MM.1S (cell line): ENCODE results near the gene HSDL2.
"Not testable (repeated sequence)": the region's sequence is repeated elsewhere in the genome, so short reads cannot be mapped to it uniquely, and the experiment has no call there.

ENCODE experiments used
- DNase-seq: peaks from one replicate; pipeline ENCODE4 v3.0.0-alpha.2; 2015
- H2AFZ ChIP-seq: fragments of 300-600 bp; sonication (generic); 2 replicates; pipeline ENCODE4 v1.6.0; 2016; ENCODE audit warnings: antibody characterized with exemption, low read length
- H3F3A ChIP-seq: fragments of 300-600 bp; sonication (generic); 2 replicates; pipeline ENCODE4 v1.6.1; 2016; ENCODE audit warnings: mild to moderate bottlenecking, antibody characterized with exemption, low read length, moderate library complexity, mixed read lengths; ENCODE audit not compliant: insufficient read depth
- H3K27ac ChIP-seq: fragments of 300-600 bp; sonication (generic); 2 replicates; pipeline ENCODE4 v1.5.1; 2016; ENCODE audit warnings: mild to moderate bottlenecking, low read length
- H3K27me3 ChIP-seq: fragments of 300-600 bp; sonication (generic); replicated peaks from 2 replicates; pipeline ENCODE4 v1.6.0; 2016; ENCODE audit warnings: low read length; ENCODE audit not compliant: insufficient read depth
- H3K36me3 ChIP-seq: fragments of 300-600 bp; sonication (generic); replicated peaks from 2 replicates; pipeline ENCODE4 v1.6.1; 2016; ENCODE audit warnings: mild to moderate bottlenecking, low read length, mixed read lengths; ENCODE audit not compliant: insufficient read depth
- H3K4me1 ChIP-seq: fragments of 300-600 bp; sonication (generic); 2 replicates; pipeline ENCODE4 v1.6.1; 2016; ENCODE audit warnings: low read length, mixed read lengths
- H3K4me2 ChIP-seq: fragments of 300-600 bp; sonication (generic); 2 replicates; pipeline ENCODE4 v1.6.0; 2016; ENCODE audit warnings: low read depth, low read length
- H3K4me3 ChIP-seq: fragments of 300-600 bp; sonication (generic); 2 replicates; pipeline ENCODE4 v1.5.1; 2016; ENCODE audit warnings: low read length, mixed read lengths
- H3K79me2 ChIP-seq: fragments of 300-600 bp; sonication (generic); 2 replicates; pipeline ENCODE4 v1.6.1; 2016; ENCODE audit warnings: mixed run types, low read length, mixed read lengths
- H3K9ac ChIP-seq: fragments of 300-600 bp; sonication (generic); 2 replicates; pipeline ENCODE4 v1.6.1; 2016; ENCODE audit warnings: low read length, mixed read lengths
- H3K9me2 ChIP-seq: fragments of 300-600 bp; sonication (generic); replicated peaks from 2 replicates; pipeline ENCODE4 v1.6.1; 2016; ENCODE audit warnings: mild to moderate bottlenecking, low read length, mixed read lengths; ENCODE audit not compliant: insufficient read depth
- H3K9me3 ChIP-seq: fragments of 300-600 bp; sonication (generic); replicated peaks from 2 replicates; pipeline ENCODE4 v1.6.1; 2016; ENCODE audit warnings: mild to moderate bottlenecking, low read length, mixed read lengths; ENCODE audit not compliant: insufficient read depth
- H4K20me1 ChIP-seq: fragments of 300-600 bp; sonication (generic); 2 replicates; pipeline ENCODE4 v1.6.1; 2016; ENCODE audit warnings: mild to moderate bottlenecking, low read length, moderate library complexity, mixed read lengths; ENCODE audit not compliant: insufficient read depth
- EZH2 ChIP-seq: fragments of 300-600 bp; sonication (generic); optimal IDR thresholded peaks from 2 replicates; pipeline ENCODE3; 2017; ENCODE audit warnings: low read depth, mild to moderate bottlenecking, antibody characterized with exemption, low read length, mixed read lengths
- EZH2phosphoT487 ChIP-seq: fragments of 300-600 bp; sonication (generic); IDR thresholded peaks from 2 replicates; pipeline ENCODE4 v1.6.1; 2018; ENCODE audit warnings: antibody characterized with exemption, low read length
- TF ChIP-seq, protein P1 (sequence below): fragments of 300-600 bp; sonication (generic); IDR thresholded peaks from 2 replicates; pipeline ENCODE4 v1.5.1; 2016; ENCODE audit warnings: antibody characterized with exemption, low read length, mixed read lengths

Gene HSDL2

DNA sequence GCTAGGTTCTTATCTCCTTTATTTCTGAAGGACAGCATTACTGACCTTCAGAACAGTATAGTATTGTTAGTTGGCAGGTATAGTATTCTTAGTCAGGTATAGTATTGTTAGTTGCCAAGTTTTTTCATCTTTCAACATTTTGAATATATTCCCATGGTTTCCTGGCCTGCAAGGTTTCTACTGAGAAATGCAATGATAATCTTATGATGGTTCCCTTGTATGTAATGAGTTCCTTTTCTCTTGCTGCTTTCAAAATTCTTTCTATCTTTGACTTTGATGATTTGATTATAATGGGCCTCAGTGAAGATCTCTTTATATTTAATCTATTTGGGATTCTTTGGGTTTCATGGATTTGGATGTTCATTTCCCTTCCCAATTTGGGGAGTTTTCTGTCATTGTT lies 12.4 kb upstream of the HSDL2 start:
- H3K9me3 ChIP-seq = no peaks in the 10 kb centered on the region
- no peak overlapping the region for H3K4me3 ChIP-seq

DNA sequence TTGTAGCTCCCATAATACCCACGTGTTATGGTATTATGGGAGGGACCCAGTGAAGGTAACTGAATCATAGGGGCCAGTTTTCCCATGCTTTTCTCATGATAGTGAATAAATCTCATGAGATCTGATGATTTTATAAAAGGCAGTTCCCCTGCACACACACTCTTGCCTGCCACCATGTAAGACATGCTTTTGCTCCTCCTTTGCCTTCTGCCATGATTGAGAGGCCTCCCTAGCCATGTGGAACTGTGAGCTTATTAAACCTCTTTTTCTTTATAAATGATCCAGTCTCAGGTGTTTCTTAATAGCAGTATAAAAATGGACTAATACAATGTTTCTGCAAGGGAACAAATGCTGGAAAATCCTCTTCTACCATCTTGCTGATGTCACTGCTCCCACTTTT lies 10.1 kb upstream of the HSDL2 start:
- Histone ChIP-seq H2AFZ (no peak overlapping the region), H3K9ac (no peak overlapping the region), H3K27me3 (no peaks in the 10 kb centered on the region), H3K4me1 (no peaks in the 10 kb centered on the region), H3K79me2 (no peaks in the 10 kb centered on the region), H4K20me1 (no peaks in the 10 kb centered on the region), H3K9me2 (no peaks in the 10 kb centered on the region), H3K9me3 (no peaks in the 10 kb centered on the region), H3K27ac (no peak overlapping the region), H3K36me3 (no peaks in the 10 kb centered on the region), H3F3A (no peaks in the 10 kb centered on the region), H3K4me3 (no peak overlapping the region), H3K4me2 (no peak overlapping the region)
- TF ChIP-seq EZH2 (no peak), EZH2phosphoT487 (no peak)
- TF ChIP-seq, protein P1, sequence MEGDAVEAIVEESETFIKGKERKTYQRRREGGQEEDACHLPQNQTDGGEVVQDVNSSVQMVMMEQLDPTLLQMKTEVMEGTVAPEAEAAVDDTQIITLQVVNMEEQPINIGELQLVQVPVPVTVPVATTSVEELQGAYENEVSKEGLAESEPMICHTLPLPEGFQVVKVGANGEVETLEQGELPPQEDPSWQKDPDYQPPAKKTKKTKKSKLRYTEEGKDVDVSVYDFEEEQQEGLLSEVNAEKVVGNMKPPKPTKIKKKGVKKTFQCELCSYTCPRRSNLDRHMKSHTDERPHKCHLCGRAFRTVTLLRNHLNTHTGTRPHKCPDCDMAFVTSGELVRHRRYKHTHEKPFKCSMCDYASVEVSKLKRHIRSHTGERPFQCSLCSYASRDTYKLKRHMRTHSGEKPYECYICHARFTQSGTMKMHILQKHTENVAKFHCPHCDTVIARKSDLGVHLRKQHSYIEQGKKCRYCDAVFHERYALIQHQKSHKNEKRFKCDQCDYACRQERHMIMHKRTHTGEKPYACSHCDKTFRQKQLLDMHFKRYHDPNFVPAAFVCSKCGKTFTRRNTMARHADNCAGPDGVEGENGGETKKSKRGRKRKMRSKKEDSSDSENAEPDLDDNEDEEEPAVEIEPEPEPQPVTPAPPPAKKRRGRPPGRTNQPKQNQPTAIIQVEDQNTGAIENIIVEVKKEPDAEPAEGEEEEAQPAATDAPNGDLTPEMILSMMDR = no peak
- no peak for DNase-seq

More for the DNA sequence above, 12.4 kb upstream of the HSDL2 start:
- Histone ChIP-seq H3K9me2 (no peaks in the 10 kb centered on the region), H3K79me2 (no peaks in the 10 kb centered on the region), H3K27ac (no peak overlapping the region), H2AFZ (no peak overlapping the region), H4K20me1 (no peaks in the 10 kb centered on the region), H3K27me3 (no peaks in the 10 kb centered on the region), H3K36me3 (no peaks in the 10 kb centered on the region), H3K4me1 (no peaks in the 10 kb centered on the region), H3K4me2 (no peak overlapping the region), H3K9ac (no peak overlapping the region), H3F3A (no peaks in the 10 kb centered on the region)
- DNase-seq = no peak
- TF ChIP-seq, protein P1 = no peak
- TF ChIP-seq EZH2 = no peak
- no peak for TF ChIP-seq EZH2phosphoT487

DNA sequence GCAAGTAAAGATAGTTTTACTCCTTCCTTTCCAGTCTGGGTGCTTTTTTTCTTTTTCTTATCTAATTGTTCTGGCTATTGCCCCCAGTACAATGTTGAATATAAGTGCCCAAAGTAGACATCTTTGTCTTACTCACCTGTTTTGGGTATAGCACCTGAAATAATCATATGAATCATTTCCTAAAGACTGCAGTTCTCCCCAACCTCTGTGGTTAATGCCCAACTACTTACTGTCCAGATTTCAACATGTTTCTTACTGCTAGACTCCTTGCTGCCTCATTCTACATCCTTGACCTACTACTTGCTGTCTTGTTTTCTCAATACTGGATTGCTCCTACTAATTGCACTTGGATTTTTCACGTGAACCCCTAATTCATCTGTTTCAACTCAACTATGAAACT lies 8.8 kb upstream of the HSDL2 start:
- Histone ChIP-seq H3K27me3 (no peaks in the 10 kb centered on the region), H3F3A (no peaks in the 10 kb centered on the region), H3K36me3 (no peaks in the 10 kb centered on the region), H3K4me3 (no peak overlapping the region), H3K4me2 (no peak overlapping the region), H3K79me2 (no peaks in the 10 kb centered on the region), H2AFZ (no peak overlapping the region), H3K9ac (no peak overlapping the region), H3K9me2 (no peaks in the 10 kb centered on the region), H3K4me1 (no peaks in the 10 kb centered on the region), H3K27ac (no peak overlapping the region), H3K9me3 (no peaks in the 10 kb centered on the region), H4K20me1 (no peaks in the 10 kb centered on the region)
- DNase-seq = no peak
- TF ChIP-seq EZH2 = no peak
- TF ChIP-seq, protein P1 = no peak
- no peak for TF ChIP-seq EZH2phosphoT487

DNA sequence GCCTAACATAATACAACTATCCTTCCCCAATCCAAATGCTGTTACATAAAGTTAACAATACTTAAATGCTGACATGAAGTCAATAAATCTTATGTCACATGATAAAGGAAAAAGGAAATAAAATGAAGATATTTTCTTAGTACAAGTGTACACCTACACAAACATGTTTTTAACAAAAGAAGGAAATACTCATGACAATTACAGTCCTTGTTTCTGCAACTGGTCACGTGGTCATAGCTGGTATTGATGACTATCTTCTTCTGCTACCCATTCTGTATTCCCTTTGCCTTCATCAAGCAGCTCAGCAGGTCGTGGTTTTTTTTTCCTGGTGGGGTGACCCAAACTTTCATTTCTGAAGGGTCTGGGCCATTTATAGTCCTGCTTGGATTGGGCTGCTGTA lies 6.2 kb upstream of the HSDL2 start:
- not testable (repeated sequence) for H3K9me2 ChIP-seq, H2AFZ ChIP-seq, H3K4me1 ChIP-seq, H3K79me2 ChIP-seq, H3K9me3 ChIP-seq, DNase-seq, H3K9ac ChIP-seq, H3K36me3 ChIP-seq, H3K4me2 ChIP-seq, H3K27me3 ChIP-seq, H3K27ac ChIP-seq, H3F3A ChIP-seq, H4K20me1 ChIP-seq, H3K4me3 ChIP-seq

DNA sequence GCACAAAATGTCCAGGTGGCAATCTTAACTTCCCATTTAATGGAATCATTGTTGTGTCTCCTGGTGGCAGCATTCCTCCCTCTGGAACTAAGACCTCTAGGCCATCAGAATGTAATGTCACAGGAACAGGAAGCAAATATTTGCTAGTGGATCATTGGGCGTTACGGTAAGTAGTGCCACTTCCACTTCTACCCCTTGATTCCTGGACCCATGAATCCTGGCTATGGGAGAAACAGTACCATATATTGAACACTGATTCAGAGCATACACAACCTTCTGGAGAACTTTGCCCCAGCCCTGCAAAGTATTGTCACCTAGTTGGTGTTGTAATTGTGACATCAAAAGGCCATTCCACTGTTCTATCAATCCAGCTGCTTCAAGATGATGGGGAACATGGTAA lies 5.7 kb upstream of the HSDL2 start:
- H3K9me2 ChIP-seq, H3F3A ChIP-seq, H3K4me3 ChIP-seq, H3K4me1 ChIP-seq, H4K20me1 ChIP-seq, DNase-seq, H3K4me2 ChIP-seq, H3K27ac ChIP-seq, H3K9me3 ChIP-seq, H3K27me3 ChIP-seq, H3K9ac ChIP-seq, H3K36me3 ChIP-seq, H2AFZ ChIP-seq: not testable (repeated sequence)
- H3K79me2 ChIP-seq = peaks cover 11% of the 10 kb centered on the region; the same call in 1 of the 2 replicates
